GM23338 (cell line): ENCODE data around the gene MROH7.

Experiments
- CREB1 ChIP-seq: fragments of 250-450 bp; sonication (Bioruptor Pico); IDR thresholded peaks from 2 replicates; pipeline ENCODE4 v1.5.0; 2020; ENCODE audit warnings: low read depth, mild to moderate bottlenecking, moderate library complexity
- CTCF ChIP-seq, 2 experiments: fragments of 200-600 bp in 1 of 2; sonication (generic) in 1 of 2; conservative IDR thresholded peaks; 2 replicates each; pipeline versions ENCODE4 v1.5.1 to v1.6.1; 2016 to 2017; ENCODE audit warnings: antibody characterized with exemption in 2 of 2, low read depth in 2 of 2, mild to moderate bottlenecking in 2 of 2, moderate library complexity in 1 of 2
- ETS1 ChIP-seq: IDR thresholded peaks from 2 replicates; pipeline ENCODE4 v1.6.1; 2016; ENCODE audit warnings: antibody characterized with exemption
- EZH2 ChIP-seq: fragments of 200-600 bp; sonication (generic); IDR thresholded peaks from one replicate; pipeline ENCODE4 v1.8.0; 2017; ENCODE audit warnings: antibody characterized with exemption, mild to moderate bottlenecking, low read depth; ENCODE audit not compliant: unreplicated experiment
- EZH2phosphoT487 ChIP-seq: fragments of 200-600 bp; sonication (generic); IDR thresholded peaks from one replicate; pipeline ENCODE4 v1.8.1; 2018; ENCODE audit warnings: antibody characterized with exemption; ENCODE audit not compliant: unreplicated experiment
- JUNB ChIP-seq: IDR thresholded peaks from one replicate; pipeline ENCODE4 v1.6.1; 2016; ENCODE audit warnings: antibody characterized with exemption; ENCODE audit not compliant: unreplicated experiment
- NANOG ChIP-seq: IDR thresholded peaks from 2 replicates; pipeline ENCODE4 v1.6.1; 2016; ENCODE audit warnings: antibody characterized with exemption, borderline replicate concordance
- POLR2AphosphoS5 ChIP-seq: IDR thresholded peaks from 2 replicates; pipeline ENCODE4 v1.6.1; 2016; ENCODE audit warnings: antibody characterized with exemption, low read depth
- STAT1 ChIP-seq: IDR thresholded peaks from one replicate; pipeline ENCODE4 v1.6.1; 2016; ENCODE audit warnings: antibody characterized with exemption; ENCODE audit not compliant: unreplicated experiment
- ZNF114 ChIP-seq: fragments of 250-450 bp; sonication (Bioruptor Pico); IDR thresholded peaks from 2 replicates; pipeline ENCODE4 v1.5.0; 2020; ENCODE audit warnings: mild to moderate bottlenecking, moderate library complexity
- ZNF331 ChIP-seq: fragments of 250-450 bp; sonication (Bioruptor Pico); IDR thresholded peaks from 2 replicates; pipeline ENCODE4 v1.5.0; 2020; ENCODE audit warnings: low read depth, mild to moderate bottlenecking, moderate library complexity
- TF ChIP-seq, protein P1 (sequence below): IDR thresholded peaks from one replicate; pipeline ENCODE4 v1.6.1; 2018; ENCODE audit warnings: antibody characterized with exemption; ENCODE audit not compliant: unreplicated experiment
- TF ChIP-seq, protein P2 (sequence below): fragments of 250-450 bp; sonication (Bioruptor Pico); IDR thresholded peaks from 2 replicates; pipeline ENCODE4 v1.5.0; 2020; ENCODE audit warnings: mild to moderate bottlenecking, moderate library complexity

- TF ChIP-seq CTCF (conservative IDR thresholded peaks at IDR 0.05; ENCODE audit: low read depth in 2 of 2) (no peak), EZH2phosphoT487 (no peak), EZH2 (no peak), POLR2AphosphoS5 (no peak), CREB1 (CRISPR knock-in tag) (no peak), ZNF114 (CRISPR knock-in tag) (no peak), ETS1 (no peak), NANOG (no peak), STAT1 (no peak), ZNF331 (CRISPR knock-in tag) (no peak), JUNB (no peak)
- TF ChIP-seq, protein P1, sequence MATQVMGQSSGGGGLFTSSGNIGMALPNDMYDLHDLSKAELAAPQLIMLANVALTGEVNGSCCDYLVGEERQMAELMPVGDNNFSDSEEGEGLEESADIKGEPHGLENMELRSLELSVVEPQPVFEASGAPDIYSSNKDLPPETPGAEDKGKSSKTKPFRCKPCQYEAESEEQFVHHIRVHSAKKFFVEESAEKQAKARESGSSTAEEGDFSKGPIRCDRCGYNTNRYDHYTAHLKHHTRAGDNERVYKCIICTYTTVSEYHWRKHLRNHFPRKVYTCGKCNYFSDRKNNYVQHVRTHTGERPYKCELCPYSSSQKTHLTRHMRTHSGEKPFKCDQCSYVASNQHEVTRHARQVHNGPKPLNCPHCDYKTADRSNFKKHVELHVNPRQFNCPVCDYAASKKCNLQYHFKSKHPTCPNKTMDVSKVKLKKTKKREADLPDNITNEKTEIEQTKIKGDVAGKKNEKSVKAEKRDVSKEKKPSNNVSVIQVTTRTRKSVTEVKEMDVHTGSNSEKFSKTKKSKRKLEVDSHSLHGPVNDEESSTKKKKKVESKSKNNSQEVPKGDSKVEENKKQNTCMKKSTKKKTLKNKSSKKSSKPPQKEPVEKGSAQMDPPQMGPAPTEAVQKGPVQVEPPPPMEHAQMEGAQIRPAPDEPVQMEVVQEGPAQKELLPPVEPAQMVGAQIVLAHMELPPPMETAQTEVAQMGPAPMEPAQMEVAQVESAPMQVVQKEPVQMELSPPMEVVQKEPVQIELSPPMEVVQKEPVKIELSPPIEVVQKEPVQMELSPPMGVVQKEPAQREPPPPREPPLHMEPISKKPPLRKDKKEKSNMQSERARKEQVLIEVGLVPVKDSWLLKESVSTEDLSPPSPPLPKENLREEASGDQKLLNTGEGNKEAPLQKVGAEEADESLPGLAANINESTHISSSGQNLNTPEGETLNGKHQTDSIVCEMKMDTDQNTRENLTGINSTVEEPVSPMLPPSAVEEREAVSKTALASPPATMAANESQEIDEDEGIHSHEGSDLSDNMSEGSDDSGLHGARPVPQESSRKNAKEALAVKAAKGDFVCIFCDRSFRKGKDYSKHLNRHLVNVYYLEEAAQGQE, result no peak
- TF ChIP-seq, protein P2, sequence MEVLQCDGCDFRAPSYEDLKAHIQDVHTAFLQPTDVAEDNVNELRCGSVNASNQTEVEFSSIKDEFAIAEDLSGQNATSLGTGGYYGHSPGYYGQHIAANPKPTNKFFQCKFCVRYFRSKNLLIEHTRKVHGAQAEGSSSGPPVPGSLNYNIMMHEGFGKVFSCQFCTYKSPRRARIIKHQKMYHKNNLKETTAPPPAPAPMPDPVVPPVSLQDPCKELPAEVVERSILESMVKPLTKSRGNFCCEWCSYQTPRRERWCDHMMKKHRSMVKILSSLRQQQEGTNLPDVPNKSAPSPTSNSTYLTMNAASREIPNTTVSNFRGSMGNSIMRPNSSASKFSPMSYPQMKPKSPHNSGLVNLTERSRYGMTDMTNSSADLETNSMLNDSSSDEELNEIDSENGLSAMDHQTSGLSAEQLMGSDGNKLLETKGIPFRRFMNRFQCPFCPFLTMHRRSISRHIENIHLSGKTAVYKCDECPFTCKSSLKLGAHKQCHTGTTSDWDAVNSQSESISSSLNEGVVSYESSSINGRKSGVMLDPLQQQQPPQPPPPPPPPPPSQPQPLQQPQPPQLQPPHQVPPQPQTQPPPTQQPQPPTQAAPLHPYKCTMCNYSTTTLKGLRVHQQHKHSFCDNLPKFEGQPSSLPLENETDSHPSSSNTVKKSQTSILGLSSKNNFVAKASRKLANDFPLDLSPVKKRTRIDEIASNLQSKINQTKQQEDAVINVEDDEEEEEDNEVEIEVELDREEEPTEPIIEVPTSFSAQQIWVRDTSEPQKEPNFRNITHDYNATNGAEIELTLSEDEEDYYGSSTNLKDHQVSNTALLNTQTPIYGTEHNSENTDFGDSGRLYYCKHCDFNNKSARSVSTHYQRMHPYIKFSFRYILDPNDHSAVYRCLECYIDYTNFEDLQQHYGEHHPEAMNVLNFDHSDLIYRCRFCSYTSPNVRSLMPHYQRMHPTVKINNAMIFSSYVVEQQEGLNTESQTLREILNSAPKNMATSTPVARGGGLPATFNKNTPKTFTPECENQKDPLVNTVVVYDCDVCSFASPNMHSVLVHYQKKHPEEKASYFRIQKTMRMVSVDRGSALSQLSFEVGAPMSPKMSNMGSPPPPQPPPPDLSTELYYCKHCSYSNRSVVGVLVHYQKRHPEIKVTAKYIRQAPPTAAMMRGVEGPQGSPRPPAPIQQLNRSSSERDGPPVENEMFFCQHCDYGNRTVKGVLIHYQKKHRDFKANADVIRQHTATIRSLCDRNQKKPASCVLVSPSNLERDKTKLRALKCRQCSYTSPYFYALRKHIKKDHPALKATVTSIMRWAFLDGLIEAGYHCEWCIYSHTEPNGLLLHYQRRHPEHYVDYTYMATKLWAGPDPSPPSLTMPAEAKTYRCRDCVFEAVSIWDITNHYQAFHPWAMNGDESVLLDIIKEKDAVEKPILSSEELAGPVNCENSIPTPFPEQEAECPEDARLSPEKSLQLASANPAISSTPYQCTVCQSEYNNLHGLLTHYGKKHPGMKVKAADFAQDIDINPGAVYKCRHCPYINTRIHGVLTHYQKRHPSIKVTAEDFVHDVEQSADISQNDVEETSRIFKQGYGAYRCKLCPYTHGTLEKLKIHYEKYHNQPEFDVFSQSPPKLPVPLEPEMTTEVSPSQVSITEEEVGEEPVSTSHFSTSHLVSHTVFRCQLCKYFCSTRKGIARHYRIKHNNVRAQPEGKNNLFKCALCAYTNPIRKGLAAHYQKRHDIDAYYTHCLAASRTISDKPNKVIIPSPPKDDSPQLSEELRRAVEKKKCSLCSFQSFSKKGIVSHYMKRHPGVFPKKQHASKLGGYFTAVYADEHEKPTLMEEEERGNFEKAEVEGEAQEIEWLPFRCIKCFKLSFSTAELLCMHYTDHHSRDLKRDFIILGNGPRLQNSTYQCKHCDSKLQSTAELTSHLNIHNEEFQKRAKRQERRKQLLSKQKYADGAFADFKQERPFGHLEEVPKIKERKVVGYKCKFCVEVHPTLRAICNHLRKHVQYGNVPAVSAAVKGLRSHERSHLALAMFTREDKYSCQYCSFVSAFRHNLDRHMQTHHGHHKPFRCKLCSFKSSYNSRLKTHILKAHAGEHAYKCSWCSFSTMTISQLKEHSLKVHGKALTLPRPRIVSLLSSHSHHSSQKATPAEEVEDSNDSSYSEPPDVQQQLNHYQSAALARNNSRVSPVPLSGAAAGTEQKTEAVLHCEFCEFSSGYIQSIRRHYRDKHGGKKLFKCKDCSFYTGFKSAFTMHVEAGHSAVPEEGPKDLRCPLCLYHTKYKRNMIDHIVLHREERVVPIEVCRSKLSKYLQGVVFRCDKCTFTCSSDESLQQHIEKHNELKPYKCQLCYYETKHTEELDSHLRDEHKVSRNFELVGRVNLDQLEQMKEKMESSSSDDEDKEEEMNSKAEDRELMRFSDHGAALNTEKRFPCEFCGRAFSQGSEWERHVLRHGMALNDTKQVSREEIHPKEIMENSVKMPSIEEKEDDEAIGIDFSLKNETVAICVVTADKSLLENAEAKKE, result no peak
Measured at GRCh38 chr1:54596756-54597155, 44.8 kb upstream of the MROH7 start.
